ENCODE data around the gene TRAF5. TPM values are rescaled to one million over a fixed set of nuclear protein-coding genes. Genes with fewer than 3 reads are reported as not detected.

Gene TRAF5
- total and polyA plus RNA-seq, 2 of the 4 experiments (the other 2 are of a cell fraction), result 10.0 to 14.7 TPM

DNA sequence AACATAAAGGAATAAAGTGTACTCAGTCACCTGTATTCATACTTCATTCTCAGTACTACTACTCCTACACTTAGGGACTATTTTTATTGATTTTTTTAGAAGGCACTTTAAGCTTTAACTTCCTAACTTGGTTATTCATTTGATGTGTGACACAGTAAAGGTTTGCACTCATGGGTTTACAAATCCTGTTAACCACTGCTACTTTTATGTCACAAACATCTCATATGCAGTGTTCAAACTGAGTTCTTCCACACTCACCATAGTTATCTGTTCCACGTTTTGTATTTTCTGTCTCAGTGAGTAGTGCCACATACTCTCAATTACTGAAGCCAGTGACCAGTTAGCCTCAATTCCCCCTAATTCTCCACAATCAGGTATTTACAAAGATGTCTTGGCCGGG is 34.2 kb upstream of the TRAF5 start:
- H2AFZ ChIP-seq (replicated peaks; ENCODE audit: low read length, poor library complexity), result no peak overlapping the region
- no peak overlapping the region for H2AK5ac ChIP-seq (ENCODE audit: low read depth, low read length)
- CTCF ChIA-PET, result no interaction called here
- no peak overlapping the region for H3K9ac ChIP-seq (ENCODE audit: low read depth, low read length)
- no TSS peak for BruUV-seq (replicated peaks)
- no peak overlapping the region for H2BK15ac ChIP-seq (ENCODE audit: low read depth, low read length)
- H4K8ac ChIP-seq (ENCODE audit: low read depth in 2 of 2, low read length in 2 of 2), result no peak overlapping the region
- no peak overlapping the region for H3K14ac ChIP-seq (replicated peaks; ENCODE audit: low read depth, low read length)
- H3K56ac ChIP-seq (ENCODE audit: extremely low read depth, insufficient read depth, low read length), result no peak overlapping the region
- no peak overlapping the region for H2AK9ac ChIP-seq (replicated peaks; ENCODE audit: low read depth, low read length, poor library complexity)
- H3K4me3 ChIP-seq (ENCODE audit: insufficient read depth, low read depth, low read length), result no peak overlapping the region
- H3K18ac ChIP-seq (ENCODE audit: low read depth, low read length), result no peak overlapping the region
- no peak overlapping the region for H3K4me2 ChIP-seq (ENCODE audit: low read depth, low read length)
- H2BK5ac ChIP-seq (ENCODE audit: low read depth, low read length, poor library complexity, severe bottlenecking), result no peak overlapping the region
- in situ Hi-C loops (cut with MboI; ENCODE audit: low sequenced_read_pairs), result no loop called here
- intact Hi-C loops (cut with micrococcal nuclease), result no loop called here
- no peak overlapping the region for H4K5ac ChIP-seq (ENCODE audit: low read depth, low read length)
- no peak overlapping the region for H3K27ac ChIP-seq (ENCODE audit: insufficient read depth, low read length)
- no peak overlapping the region for H3K4ac ChIP-seq (ENCODE audit: low read depth, low read length)
- WGBS, 2 experiments (ENCODE audit: extremely low coverage in 2 of 2, insufficient read length in 1 of 2), result 83% methylated on average over 1 of the region's 2 CpGs; no CpG with 5 or more reads in 1 of the 2 experiments
- no peak overlapping the region for H2BK20ac ChIP-seq (ENCODE audit: low read depth, low read length)
- H3K4me1 ChIP-seq (ENCODE audit: control insufficient read depth, insufficient read depth, low read length), result no peaks in the 10 kb centered on the region
- no peaks in the 10 kb centered on the region for H3K9me3 ChIP-seq (ENCODE audit: control insufficient read depth, insufficient read depth, low read length)
- H4K91ac ChIP-seq (ENCODE audit: insufficient read depth, low read depth, low read length), result no peak overlapping the region
- no peak for DNase-seq
- no peaks in the 10 kb centered on the region for H4K20me1 ChIP-seq (ENCODE audit: insufficient read depth, low read length)
- dilution Hi-C loops (cut with HindIII; ENCODE audit: low sequenced_read_pairs, unreplicated experiment), result no loop called here
- peaks cover 32% of the 10 kb centered on the region for H3K36me3 ChIP-seq (ENCODE audit: control insufficient read depth, insufficient read depth, low read length)
- TF ChIP-seq CHD1 (IDR thresholded peaks at IDR 0.05; ENCODE audit: low read depth, low read length), result no peak
- TF ChIP-seq MXI1 (IDR thresholded peaks at IDR 0.05; ENCODE audit: borderline replicate concordance, low read depth, low read length), result no peak
- TF ChIP-seq MAFK (IDR thresholded peaks at IDR 0.05; ENCODE audit: low read depth, low read length), result no peak
- no peak for TF ChIP-seq CEBPB (IDR thresholded peaks at IDR 0.05; ENCODE audit: low read depth, low read length)
- TF ChIP-seq RCOR1 (IDR thresholded peaks at IDR 0.05; ENCODE audit: insufficient replicate concordance, low read length), result no peak
- TF ChIP-seq FOS (IDR thresholded peaks at IDR 0.05; ENCODE audit: low read depth, low read length), result no peak
- TF ChIP-seq RFX5 (IDR thresholded peaks at IDR 0.05; ENCODE audit: low read depth, low read length), result no peak
- TF ChIP-seq MAZ (IDR thresholded peaks at IDR 0.05; ENCODE audit: borderline replicate concordance, low read depth, low read length), result no peak
- TF ChIP-seq, protein P1, sequence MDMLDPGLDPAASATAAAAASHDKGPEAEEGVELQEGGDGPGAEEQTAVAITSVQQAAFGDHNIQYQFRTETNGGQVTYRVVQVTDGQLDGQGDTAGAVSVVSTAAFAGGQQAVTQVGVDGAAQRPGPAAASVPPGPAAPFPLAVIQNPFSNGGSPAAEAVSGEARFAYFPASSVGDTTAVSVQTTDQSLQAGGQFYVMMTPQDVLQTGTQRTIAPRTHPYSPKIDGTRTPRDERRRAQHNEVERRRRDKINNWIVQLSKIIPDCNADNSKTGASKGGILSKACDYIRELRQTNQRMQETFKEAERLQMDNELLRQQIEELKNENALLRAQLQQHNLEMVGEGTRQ (IDR thresholded peaks at IDR 0.05; ENCODE audit: low read depth, low read length), result no peak
- TF ChIP-seq, protein P2, sequence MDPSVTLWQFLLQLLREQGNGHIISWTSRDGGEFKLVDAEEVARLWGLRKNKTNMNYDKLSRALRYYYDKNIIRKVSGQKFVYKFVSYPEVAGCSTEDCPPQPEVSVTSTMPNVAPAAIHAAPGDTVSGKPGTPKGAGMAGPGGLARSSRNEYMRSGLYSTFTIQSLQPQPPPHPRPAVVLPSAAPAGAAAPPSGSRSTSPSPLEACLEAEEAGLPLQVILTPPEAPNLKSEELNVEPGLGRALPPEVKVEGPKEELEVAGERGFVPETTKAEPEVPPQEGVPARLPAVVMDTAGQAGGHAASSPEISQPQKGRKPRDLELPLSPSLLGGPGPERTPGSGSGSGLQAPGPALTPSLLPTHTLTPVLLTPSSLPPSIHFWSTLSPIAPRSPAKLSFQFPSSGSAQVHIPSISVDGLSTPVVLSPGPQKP (IDR thresholded peaks at IDR 0.05; ENCODE audit: borderline replicate concordance, low read depth, low read length), result no peak
- TF ChIP-seq, protein P3, sequence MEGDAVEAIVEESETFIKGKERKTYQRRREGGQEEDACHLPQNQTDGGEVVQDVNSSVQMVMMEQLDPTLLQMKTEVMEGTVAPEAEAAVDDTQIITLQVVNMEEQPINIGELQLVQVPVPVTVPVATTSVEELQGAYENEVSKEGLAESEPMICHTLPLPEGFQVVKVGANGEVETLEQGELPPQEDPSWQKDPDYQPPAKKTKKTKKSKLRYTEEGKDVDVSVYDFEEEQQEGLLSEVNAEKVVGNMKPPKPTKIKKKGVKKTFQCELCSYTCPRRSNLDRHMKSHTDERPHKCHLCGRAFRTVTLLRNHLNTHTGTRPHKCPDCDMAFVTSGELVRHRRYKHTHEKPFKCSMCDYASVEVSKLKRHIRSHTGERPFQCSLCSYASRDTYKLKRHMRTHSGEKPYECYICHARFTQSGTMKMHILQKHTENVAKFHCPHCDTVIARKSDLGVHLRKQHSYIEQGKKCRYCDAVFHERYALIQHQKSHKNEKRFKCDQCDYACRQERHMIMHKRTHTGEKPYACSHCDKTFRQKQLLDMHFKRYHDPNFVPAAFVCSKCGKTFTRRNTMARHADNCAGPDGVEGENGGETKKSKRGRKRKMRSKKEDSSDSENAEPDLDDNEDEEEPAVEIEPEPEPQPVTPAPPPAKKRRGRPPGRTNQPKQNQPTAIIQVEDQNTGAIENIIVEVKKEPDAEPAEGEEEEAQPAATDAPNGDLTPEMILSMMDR (conservative IDR thresholded peaks at IDR 0.05; ENCODE audit: low read depth, low read length), result no peak
- TF ChIP-seq POLR2A (IDR thresholded peaks at IDR 0.05; ENCODE audit: low read depth, low read length), result no peak
- TF ChIP-seq RAD21 (IDR thresholded peaks at IDR 0.05; ENCODE audit: low read length), result no peak
- TF ChIP-seq NFE2L2 (IDR thresholded peaks at IDR 0.05; ENCODE audit: low read depth, low read length), result no peak
- no peak for TF ChIP-seq BHLHE40 (IDR thresholded peaks at IDR 0.05; ENCODE audit: low read depth, low read length)
- no peak for TF ChIP-seq SMC3 (IDR thresholded peaks at IDR 0.05; ENCODE audit: low read depth, low read length)
- no peak overlapping the region for H2BK120ac ChIP-seq (ENCODE audit: low read depth, low read length)
- H3K79me1 ChIP-seq (ENCODE audit: low read depth in 1 of 2, low read length in 2 of 2), result peaks cover 0 to 1% of the 10 kb centered on the region in 2 experiments; a peak in 2 of 4 replicates
- ATAC-seq (ENCODE audit: low read depth), result no peak
- no peak overlapping the region for H3K23ac ChIP-seq (ENCODE audit: low read depth, low read length)
- POLR2A ChIA-PET (ENCODE audit: unreplicated experiment), result no interaction called here
- no peaks in the 10 kb centered on the region for H3K27me3 ChIP-seq (ENCODE audit: control insufficient read depth, insufficient read depth, low read length)
- H3K9me1 ChIP-seq (ENCODE audit: insufficient read depth, low read length), result no peaks in the 10 kb centered on the region
